Right hindlimb (tissue), 1 donor: ENCODE data around the gene NHS.

ENCODE experiments used
- DNase-seq: peaks from one replicate; pipeline ENCODE4 v3.0.0-alpha.2; 2018

NHS gene

DNA sequence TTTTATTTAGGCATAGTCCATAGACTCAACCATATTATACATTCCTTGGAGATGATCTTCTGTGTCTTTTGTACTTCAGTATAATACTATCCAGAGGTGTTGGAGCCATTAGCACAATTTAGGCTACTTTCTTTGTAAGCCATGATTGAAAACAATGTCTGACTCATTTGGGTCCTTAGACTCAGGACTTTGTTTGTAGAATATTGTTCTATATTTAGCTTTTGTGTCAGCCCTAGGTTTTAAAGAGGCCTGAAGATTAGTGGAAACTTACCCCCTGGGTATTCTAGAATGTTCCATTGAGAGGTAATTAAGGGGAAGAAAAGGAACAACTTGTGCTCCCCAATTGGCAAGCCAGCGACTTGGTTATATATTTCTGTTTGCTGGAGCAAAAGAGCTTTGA lies 217.1 kb downstream of the NHS start:
- DNase-seq = no peak

DNA sequence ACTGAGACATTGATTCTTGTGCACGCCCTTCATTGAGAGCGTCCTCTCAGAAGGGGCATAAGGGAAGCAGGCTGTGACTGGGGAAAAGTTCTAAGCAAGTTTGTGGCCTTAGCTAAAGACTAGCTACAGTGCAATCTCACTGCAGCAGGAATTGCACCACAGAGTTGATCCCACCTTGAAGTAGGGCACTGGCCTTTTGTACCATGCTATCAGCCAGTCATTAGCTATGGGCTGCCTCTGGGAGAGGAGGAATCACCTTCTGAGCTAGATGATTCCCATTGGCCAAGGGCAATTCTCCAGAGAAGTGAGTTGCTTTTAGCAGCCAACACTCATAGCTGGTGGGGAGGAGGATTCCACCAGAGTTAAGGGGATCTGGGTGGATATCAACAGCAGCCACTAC lies 219.7 kb downstream of the NHS start:
- no peak for DNase-seq

DNA sequence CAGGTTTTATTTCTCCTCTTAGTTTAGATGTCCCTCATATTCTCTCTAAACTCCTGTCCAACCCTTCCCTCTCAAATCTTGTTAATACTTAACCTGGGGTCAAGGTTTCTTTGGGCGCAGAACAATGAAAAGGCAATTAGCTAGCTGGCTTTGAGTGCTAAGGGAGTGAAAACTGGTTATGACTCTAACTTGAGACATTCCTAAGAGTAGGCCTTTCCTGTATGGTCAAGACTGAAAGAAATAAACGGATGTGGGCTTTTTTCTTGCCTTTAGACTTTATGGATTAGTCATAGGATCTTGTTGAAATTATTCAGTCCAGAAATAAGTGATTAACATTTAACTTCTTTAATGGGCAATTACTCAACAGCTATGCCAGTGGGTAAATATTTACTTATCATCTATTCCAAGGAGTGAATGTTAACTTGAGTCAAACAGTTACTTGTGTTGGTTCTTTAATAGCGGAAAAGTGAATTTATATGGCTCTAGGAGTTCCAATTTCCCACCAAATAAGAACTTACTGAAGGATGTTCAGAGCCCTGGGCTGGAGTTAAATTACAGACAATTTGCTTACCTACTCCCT lies 220.5 kb downstream of the NHS start:
- no peak for DNase-seq

DNA sequence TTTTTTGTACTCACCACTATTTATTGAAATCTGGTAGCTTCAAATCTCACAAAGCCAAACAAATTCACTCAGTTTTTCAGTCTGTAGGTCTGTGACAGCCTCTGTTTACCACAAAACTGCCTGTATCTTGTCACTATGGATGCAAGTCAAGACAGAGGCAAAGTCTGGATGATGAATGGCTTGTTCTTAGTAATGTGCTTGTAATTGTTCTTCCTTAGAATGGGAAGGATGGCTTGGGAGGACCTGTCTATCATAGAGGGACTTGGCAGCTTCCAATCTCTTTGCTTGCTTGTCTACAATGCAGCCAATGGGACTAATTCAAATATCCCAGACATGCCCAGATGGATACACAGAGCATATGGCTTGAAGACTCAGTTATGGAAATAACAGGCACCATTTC lies 221.1 kb downstream of the NHS start:
- no peak for DNase-seq

DNA sequence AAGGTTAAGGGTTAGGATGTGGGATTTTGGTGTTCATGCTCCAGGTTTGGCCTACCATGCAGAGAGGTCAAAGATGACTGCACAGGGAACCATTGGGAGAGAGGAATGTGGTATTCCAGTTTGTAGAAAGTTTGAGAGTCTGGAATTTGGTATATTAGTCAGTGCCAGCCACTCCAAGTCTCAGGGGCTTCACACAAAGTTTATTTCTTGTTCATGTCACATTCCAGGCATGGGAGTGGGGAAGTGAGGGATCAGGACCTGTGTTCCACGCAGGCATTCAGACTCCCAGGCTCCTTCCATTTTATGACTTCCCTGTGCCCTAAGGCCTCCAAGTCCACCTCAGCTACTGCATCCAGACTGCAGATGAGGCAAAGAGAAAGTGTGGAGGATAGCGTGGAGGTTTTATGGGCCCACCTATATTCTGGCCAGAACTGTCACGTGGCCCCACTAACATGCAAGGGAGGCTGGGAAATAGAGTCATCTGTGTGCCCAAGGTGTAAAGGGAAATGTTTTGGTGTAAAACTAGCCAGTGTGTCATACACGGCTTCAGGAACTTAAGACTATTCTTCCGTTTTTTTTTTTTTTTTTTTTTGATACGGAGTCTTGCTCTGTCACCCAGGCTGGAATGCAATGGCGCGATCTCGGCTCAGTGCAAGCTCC lies 221.7 kb downstream of the NHS start:
- DNase-seq = no peak

DNA sequence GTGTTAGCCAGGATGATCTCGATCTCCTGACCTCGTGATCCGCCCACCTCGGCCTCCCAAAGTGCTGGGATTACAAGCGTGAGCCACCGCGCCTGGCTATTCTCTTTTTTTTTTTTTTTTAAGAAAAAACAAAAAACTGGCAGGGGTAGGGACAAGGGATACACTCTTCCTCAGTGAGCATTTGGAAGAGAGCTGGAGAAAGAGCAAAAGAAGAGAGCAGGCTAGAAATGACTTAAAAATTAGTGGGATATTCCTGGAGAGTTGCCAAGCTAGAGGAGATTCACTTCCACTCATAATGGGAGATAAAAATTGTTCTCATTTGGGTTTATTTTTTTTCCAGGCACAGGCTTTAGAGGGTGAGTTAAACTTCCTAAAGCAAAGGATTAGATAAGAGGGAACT lies 222.3 kb downstream of the NHS start:
- no peak for DNase-seq

DNA sequence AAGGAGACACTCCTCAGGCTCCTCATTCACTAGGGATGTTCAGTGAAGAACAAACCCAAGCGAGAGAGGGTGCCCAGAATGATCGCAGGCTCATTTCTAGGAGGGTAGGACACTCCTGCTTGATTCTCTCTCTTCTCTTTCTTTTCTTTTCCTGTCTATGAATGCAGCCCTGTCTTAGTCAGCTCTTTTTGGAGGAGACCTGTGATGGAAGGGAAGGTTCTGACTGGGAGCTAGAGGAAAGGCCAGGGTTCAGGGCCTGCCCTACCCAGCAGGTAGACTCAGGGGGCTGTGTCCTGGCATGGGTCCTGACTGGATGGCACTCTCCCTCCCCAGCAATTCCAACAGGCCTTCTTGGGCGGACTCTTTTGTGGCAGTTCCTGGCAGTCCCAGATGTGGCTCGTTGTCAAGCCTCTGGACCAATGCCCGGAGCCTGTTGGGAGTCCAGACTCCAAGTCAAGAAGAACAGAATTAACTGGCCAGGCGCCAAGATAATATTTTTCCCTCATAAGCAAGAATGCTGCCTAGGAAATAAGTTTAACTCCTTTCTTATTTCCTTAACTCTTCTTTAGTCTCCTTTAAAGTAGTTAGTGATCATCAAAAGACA lies 222.9 kb downstream of the NHS start:
- peak; percentile 77 for DNase-seq

DNA sequence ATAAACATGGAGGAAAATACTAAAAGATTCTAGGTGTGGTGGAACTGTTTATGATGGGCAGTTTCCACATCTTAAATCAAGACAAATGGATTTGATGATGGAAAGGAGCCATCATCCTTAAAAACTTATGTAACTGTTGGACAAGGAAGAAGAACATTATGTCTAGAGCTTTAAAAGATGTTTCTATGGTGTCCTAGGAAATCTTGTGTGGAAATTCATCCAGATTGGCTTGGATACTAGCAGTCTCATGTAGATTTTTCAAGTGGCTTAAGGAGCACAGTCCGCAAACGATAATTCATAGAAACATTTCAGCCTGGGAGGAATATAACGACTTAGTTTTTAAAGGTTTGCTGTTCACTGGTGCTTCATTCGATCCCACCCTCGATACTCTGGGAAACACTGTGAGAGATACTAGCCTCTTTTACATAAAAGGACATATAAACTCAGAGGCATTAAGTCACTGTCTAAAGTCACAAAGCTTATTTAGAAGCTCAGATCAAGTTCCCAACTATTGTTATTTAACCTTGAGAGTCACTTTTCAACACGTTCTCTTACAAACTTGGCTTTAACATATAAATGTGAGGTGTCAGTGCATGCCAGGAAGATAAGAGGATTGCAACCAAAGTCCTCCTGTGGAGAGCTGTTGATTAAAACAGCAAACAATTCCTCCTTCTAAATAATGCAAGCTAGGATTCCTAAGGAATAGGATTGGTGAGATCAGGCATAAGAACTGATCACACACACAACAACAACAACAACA lies 226.6 kb downstream of the NHS start:
- no peak for DNase-seq

DNA sequence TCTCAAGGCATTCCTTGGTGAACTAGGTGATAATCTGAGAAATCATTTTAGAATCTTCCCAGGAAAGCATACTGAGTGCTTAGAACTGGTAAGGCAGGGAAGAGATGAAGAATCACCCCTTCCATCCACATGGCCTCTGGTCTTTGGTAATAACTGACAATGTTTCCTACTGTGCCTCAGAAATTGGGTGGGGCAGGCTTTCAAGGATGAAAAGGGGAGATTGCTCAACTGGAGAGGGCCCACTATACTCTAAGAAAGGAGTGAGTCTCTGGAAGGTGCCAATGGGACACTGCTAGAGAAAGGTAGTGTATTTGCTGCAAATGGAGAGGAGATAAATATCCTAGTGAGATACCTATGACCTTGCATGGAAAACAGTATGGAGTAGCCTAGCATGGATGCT lies 227.2 kb downstream of the NHS start:
- no peak for DNase-seq

DNA sequence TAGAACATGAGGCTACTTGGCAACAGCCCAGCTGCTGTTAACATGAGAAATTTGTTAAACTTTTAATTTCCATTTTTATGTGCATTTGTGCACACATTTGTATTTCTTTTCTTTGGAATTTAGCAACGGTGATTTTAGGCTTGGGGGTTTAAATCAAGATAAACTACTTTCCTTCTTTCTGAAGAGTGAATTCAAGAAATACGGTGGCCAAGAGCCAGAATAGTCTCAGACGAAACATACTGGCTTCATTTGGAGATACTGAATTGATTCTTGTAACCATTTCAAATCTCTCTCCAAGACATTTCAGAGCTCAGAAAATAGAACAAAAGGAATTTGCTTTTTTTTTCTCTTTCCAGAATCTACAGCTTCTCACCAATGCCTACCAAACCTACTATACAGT lies 228.2 kb downstream of the NHS start:
- no peak for DNase-seq

DNA sequence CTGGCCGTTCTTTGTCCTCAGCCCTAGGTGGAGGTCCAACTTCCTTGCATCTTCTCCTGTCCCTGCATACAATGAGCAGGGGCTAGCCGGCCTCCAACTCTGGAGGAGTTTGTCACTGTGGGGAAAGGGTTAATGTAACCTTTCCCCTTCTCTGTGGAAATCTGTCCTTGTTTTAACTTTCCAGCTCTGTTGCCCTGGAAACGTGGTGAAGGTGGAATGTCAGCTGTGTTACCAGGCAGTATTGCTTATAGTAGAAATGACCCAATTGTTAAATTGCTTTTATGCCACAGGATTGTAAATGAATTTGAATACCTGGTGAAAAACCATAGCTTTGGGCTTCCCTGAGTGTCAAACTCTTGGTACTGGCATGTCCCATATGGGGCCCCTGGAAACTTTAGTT lies 230.7 kb downstream of the NHS start:
- no peak for DNase-seq

DNA sequence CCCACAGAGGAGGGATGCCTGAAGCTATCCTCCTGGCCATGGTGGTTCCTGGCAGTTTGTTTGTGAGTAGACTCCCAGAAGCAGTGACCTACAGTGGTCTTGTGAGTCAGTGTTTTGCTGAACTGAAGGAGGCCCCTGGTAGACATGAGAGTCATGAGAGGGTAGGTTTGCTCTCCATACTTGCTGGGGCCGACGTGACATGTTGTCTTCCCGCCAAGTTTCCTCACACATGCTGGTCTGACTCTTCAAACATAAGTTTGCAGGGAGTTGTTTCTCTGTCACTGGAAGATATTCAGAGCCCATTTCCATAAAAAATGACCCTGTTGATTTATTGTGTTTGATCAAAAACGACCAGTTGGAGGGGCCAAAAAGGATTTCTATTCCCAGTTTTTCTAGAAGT lies 231.2 kb downstream of the NHS start:
- peak; percentile 26 for DNase-seq

DNA sequence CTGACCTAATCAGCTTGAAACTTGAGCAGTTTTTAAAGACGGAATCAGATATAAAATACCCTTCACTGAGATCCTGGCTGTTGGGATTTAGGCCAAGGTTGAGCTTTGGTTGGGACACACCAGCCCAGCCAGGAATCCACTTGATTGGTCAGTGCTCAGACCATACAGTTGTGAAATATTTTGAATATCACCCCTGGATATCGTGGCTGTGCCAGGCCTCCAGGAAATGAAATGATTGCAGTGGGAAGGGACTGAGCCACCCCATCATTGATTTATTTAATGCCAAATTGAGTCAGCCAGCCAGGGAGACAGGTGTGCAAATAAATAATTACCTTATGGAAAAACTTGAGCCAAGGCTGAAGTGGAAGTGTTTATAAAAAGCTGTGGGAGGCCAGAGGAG lies 233.9 kb downstream of the NHS start:
- DNase-seq = no peak

DNA sequence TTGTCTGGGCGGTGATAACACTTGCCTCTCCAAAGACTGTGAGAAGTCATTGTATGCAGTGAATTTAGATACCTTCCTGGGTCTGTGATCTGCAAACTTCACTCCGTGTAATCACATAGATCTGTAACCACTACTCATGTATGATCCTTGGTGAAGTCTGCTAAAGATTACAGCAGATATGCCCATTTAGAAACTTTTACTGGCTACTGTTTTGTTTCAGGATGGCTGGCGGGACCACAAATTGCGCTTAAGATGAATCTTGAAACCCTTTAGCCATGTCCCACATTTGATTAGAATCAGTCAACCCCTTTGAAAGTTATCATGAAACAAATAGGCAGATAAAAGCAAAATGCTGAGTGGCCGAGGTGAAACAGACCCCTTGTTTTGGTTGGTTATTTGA lies 235.8 kb downstream of the NHS start:
- DNase-seq = no peak

DNA sequence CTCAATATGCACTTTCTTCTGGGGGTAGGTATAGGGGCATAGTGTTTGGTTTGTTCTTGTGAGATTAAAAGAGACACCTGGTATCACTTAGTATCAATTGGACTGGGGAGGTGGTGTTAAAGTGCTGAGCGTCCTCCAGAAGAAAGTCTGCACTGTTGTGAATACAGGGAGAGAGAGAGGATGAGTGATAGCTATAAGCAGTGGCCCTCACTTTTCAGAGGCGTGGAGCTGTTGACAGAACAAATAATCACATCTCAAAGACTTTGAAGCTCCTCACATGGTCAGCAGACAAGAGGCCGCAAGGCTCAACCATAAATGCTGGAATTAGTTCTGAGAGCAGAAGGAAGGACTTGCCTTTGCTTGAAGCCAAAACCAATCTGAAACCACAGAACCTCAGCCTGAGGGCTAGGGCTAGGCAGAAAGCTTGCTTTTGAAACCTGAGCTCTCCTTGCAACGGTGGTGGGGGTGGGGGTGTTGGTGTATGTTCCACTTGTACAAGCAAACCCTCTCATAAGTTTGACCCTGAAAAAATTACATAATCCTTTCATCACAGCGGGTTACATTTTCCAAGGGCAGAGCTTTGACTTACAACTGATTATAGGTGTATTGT lies 239.1 kb downstream of the NHS start:
- no peak for DNase-seq

DNA sequence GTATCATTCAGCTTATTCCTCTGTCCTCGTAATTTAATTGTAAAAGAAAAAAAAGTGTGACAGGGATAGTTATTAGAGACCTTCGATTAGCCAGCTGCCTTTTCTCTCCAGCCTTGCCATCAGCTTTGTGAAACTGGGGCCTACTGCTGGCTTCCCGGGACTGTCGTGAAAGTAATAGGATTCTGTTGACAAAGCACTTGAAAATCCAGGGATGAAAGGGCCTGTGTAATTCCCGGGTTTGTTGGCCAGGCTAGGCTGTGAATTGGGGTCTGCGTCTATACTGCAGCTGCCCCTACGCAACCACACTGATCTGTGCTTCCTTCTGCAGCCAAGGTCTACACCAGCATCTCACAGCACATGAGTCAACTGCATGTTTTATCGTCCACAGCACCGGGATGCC lies 241.9 kb downstream of the NHS start:
- no peak for DNase-seq

DNA sequence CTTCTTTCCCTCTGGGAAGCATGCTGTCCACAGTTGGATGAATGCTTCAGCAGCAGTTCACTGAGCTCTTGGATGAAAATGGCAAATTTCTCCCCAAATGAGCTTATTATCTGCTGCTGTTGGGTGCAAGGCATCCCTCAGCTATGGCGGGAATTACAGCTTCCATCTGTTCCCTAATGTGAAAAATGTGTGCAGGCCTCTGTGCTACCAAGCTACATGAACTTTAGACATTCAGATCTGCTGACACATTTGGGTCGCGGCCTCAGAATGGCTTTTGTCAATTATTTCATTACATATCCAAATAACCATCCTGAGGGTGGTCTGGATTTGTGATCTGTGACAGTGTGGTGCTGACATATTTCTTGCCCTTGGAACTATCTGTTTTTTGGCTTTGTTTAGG lies 242.8 kb downstream of the NHS start:
- peak; percentile 37 for DNase-seq

DNA sequence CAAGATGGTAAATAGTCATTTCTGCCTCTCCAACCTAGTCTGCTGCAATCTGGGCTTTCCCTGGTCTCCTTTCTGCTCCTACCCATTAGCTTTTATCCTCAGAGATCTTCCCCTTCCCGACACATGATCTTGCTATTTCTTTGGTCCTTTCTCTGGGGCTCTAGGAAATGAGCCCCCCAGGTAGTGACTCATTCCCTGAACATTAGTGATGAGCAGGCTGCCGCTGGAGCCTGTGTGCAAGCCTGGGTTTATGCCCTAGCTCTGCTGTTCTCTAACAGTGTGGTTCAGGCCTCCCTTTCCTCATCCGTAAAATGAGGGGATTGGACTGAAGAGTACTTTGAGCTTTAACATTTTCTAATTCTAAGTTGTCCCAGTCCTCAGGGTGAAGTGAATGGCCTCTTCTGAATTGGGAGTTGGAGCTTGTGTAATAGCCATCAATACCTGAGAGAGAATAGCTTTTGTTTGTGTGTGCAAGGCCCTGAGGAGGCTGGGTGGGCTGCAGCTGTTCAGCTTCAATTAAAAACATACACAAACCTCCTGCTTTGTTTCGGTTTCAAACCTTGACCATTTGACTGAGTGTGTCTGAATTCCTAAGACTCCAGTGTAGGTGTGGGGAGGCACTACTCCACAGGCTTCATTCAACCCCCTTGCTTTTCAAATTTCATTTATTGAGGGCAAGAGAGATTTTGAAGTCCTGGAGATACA lies 246.7 kb downstream of the NHS start:
- no peak for DNase-seq

DNA sequence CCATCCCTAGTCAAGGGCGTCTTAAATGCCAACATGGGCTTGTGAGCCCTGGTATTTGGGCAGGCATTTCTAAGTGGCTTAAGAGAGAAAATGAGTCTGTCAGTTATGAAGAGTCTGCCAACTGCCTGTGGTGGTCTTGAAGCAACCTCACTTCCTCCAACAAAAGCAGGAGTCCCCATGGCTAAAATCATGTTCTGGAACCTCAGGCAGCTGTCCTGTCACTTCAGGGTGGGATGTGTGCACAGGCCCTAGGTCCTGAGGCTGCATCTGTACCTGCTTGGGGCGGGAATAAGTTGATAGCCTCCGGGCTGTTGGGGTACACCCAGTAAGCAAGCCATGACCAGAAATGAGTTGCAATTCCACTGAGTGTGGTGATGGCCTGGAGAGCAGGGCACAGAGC lies 247.3 kb downstream of the NHS start:
- no peak for DNase-seq

DNA sequence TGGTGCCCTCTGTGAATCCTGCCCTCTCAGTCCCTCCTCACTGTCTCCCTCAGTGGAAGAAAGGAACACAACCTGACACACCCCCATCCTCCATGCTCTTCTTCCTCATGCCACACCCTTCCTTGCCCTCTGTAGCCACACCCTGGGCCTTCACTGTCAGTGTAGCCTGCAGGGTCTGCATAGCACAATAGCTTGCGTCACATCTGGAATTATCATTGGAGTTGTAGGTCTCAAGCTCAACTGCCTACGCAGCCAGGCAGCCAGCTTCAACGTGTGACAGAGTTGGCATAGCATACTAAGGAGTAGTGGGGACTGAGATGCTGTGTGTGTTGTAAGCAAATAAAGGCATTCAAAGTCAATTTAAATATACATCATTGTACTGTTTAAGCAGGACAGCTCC lies 248.8 kb downstream of the NHS start:
- no peak for DNase-seq

DNA sequence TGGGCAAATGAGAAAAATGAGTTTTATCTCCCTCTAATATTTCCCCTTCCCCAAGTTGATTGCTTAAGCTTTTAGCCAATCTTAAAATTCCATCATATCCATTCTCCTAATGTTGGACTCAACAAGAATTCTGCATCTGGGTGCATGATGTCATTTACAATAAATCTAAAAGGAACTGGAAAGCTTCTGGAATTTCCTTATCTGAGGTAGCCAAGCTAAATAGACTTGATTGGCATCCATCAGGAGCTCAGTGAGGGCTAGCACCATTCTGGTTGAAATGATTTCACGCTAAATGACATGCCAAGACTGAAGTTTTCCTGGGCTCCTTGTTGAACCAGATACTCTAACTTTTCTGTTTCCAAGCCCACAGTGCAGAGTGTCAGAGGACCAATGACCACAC lies 252.0 kb downstream of the NHS start:
- DNase-seq = no peak

DNA sequence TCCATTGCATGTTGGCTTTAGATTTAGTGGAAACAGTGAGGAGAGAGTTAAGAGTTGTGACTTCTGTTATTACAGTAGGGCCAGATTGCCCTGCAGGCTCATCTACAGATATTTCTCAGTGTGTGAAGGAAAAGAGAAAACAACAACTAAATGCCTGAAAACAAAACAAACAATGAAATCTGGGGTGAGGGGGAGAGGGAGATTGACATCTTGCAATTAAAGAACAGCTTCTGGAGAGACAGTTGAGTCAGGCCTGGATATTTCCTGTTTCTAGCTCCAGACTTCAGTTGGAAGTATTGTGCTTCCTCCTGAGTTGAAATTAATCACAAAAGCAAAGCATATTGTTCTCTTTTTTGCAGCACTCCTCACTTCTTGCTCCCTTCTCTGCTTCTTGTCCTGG lies 254.0 kb downstream of the NHS start:
- DNase-seq = no peak

DNA sequence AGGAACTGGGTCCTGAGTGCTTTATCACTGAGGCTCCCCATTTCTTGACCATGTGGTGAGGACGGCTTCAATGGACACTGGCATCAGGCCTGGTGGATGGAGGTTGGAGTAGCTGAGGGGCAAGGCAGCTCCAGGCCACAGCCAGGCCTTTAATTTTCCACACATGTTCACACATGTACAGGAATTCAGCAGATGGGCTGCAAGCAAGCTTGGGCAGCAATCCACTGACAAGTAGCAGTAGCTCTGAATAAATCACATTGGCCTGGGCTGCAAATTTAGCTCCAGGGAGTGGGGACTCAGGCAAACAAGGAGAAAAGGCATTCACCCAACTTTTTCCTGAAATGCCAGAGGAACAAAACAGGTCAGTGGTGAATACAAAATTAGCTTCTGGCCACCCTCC lies 254.5 kb downstream of the NHS start:
- no peak for DNase-seq
